Dermis microvascular lymphatic vessel endothelial cell (primary cell): ENCODE measurements around the gene DAP. TPM values are rescaled to one million over a fixed set of nuclear protein-coding genes. Genes with fewer than 3 reads are reported as not detected.
"Not testable (repeated sequence)": the region's sequence is repeated elsewhere in the genome, so short reads cannot be mapped to it uniquely, and the experiment has no call there.

Experiments used
- DNase-seq, 2 donors: peaks; one replicate each; pipeline versions ENCODE4 v3.0.0 to v3.0.0-alpha.2; 2010; ENCODE audit warnings: low read depth in 2 of 2
- total RNA-seq: library from RNA; depleted of rRNA; stranded (reverse); fragments of >200 nt; gene quantifications from 2 replicates; pipeline ENCODE4 v1.2.1, GENCODE V29; 2014

Gene DAP
- total RNA-seq, 1 donor from 2014 or later: 16.3 TPM

DNA sequence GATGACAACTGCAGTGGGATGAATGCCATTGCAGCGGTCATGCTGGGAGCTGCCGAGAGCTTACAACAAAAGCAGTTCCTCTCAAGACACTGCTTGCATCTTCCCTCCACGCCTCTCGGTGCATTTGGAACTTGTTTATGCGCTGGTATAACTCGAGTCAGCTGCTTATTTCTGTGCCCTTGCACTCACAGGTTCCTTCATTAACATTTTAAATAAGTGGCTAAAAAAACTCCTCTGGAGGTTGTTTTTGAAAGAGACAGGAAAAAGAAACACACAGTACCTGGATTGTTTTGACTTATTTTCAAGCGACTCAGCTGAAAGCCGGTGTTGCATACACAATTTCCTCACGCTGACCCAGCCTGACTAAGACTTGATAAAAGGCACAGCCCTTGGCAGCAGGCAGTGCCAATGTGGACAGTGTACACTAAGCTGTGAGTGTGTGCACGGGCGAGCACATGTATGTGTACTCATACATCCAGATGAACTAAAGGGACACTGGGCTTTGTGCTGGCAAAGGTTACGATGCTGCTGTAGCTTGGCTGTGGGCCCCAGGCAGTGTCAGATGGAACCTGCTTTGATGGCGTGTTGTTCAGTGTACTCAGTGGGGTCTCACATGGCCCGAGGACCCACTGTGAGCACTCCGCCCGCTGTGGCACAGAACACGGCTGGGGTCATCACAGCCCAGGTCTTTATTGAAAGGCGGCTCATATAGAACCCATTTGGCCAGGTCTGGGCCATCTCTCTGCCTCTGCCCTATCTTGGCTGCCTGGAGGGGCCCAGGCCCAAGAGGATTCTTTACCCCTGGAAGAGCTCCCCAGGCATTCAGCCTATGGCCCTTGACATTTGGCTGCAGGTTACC lies 104.8 kb downstream of the DAP start:
- peak in 1 of 2 donors; percentile 52 for DNase-seq

GRCh38 chr5:10655161-10655971 lies 105.7 kb downstream of the DAP start:
- DNase-seq: peak in 1 of 2 donors; percentile 86

GRCh38 chr5:10654566-10654965 lies 106.5 kb downstream of the DAP start:
- DNase-seq: no peak

DNA sequence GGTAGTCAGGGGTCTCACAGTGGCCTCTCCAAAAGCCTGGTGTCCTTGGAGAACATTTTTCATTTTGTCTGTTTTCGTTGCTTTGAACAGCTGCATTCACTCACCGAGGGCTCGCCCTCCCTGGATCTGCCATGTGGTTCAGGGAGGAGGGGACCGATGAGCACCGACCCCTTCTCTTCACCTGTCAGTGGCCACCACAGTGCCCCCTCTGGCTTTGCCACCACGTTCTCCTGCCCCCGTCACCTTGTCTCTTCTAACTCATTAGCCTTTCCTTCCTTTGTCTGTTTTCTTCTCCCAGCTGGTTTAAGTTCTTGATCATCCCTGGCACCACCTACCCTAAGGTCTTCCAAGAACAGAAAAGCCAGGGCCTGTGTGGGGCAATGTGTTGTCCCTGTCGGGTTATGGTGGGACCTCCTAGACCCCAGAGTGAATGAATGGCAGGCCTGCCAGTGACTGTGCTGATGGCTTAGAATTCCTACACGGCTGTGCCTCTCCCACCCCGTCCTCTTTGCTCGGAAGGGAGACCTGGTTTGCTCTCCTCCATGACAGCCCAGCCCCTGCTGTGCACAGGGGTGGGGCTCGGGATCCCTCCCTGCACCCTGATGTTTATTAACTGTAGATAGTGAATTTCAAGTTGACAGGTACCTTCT lies 107.2 kb downstream of the DAP start:
- no peak for DNase-seq

GRCh38 chr5:10653043-10653442 lies 108.0 kb downstream of the DAP start:
- no peak for DNase-seq

DNA sequence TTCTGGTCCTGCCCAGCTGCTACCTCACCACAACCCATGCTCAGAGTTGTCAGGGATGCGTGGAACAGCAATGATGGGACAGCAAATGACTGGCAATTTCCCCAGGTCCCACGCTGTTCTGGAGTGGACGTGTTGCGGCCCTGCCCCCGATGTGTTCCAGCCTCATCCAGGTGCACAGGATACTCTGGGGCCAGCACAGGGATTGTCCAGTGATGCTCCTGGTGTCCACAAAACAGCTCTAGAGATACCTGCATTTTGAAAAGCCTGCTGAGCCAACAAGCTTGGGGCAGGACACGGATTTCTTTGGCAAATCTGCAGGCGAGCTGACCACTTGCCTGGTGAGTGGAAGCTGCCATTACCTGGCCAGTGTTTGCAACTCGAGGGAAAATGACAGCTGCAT lies 108.4 kb downstream of the DAP start:
- DNase-seq: no peak

DNA sequence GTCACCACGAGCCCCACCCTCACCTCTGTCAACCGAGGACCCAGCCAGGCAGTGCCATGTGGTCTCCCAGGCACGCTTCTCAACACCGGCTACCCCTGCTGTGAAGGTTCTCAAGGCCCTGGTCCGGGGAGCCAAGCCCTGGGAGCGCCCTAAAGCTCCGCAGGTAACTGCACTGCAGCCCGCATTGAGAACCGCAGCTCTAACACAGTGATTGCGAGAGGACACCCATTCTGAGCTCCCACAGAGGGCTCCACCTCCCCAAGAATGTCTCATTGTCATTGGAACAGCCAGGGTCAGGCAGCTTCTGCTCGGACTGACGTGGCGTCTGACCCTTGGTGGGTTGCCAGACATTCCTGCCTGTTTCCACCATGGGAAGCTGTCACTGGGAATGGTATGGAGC lies 108.9 kb downstream of the DAP start:
- peak; percentile 83 to 88 for DNase-seq

DNA sequence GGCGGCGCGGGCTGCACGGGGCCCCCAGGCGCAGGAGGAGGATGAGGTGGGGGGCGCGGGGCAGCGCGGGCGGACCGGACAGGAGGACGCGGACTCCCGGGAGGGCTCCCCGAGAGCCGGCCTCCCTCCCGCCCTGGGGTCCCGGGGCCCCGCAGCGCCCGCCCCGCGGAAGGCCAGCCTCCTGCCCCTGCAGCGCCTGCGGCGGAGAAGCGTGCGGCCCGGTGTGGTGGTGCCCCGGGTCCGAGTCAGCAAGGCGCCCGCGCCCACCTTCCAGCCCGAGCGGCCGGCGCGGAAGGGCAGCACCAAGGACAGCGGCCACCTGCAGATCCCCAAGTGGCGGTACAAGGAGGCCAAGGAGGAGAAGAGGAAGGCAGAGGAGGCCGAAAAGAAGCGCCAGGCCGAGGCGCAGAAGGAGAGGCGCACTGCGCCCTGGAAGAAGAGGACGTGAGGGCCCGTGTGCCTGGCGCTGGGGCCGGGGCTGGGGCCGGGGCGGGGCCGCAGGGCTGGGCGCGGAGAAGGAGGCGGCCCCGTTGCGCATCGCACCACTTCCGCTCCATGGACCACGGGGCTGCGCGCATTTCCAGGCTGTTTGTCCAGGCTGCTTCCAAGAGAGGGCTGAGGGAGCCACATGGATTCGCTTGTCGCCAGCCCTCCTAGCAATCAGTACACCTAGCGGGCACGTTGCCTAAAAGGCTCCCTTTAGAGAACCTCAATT lies 111.2 kb downstream of the DAP start:
- DNase-seq: no peak

DNA sequence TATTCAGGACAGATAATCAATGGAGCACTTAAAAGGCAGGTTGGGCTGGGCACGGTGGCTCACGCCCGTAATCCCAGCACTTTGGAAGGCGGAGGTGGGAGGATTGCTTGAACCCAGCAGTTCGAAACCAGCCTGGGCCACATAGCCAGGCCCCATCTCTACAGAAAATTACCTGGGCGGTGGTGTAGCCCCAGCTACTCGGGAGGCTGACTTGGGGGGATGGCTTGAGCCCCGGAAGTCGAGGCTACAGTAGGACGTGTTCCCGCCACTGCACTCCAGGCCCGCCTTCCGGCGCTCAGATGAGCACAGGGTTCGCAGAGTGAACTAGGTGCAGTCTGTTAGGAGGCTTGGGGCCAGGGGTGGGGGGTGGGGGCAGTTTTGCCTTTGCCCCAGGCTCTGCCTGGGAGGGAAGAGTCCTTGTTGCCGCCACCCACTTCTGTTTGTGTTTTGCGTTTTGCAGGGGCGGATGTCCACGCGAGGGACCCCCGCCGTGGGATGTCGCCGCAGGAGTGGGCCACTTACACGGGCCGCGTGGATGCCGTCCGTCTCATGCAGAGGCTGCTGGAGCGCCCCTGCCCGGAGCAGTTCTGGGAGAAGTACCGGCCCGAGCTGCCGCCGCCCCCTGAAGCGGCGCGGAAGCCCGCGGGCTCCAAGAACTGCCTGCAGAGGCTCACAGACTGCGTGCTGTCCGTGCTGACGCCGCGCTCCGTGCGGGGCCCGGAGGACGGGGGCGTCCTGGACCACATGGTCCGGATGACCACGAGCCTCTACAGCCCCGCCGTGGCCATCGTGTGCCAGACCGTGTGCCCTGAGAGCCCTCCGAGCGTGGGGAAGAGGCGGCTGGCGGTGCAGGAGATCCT lies 112.0 kb downstream of the DAP start:
- DNase-seq: no peak

GRCh38 chr5:10647640-10648039 lies 113.4 kb downstream of the DAP start:
- DNase-seq: no peak

DNA sequence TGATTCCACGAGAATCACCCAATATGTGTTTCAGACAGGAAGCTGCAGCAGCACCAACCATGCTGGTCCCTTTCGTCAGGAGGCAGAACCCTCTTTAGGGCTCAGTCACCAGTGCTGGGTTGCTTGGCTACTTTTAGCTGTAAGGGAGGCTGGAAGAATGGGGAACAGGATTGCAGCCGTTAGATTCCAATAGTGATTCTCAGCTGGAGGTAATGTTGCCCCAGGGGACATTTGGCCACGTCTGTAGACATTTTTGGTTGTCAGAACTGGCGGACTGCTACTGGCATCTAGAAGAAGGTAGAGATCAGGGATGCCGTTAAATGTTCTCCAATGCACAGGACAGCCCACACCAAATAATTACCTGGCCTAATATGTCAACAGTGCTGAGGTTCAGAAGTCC lies 115.4 kb downstream of the DAP start:
- no peak for DNase-seq

- peak in 1 of 2 donors; percentile 12 for DNase-seq
Observed at GRCh38 chr5:10645146-10645545, 115.9 kb downstream of the DAP start.

- no peak for DNase-seq
Observed at GRCh38 chr5:10644192-10644591, 116.8 kb downstream of the DAP start.

- no peak for DNase-seq
Observed at GRCh38 chr5:10642367-10642766, 118.7 kb downstream of the DAP start.

DNA sequence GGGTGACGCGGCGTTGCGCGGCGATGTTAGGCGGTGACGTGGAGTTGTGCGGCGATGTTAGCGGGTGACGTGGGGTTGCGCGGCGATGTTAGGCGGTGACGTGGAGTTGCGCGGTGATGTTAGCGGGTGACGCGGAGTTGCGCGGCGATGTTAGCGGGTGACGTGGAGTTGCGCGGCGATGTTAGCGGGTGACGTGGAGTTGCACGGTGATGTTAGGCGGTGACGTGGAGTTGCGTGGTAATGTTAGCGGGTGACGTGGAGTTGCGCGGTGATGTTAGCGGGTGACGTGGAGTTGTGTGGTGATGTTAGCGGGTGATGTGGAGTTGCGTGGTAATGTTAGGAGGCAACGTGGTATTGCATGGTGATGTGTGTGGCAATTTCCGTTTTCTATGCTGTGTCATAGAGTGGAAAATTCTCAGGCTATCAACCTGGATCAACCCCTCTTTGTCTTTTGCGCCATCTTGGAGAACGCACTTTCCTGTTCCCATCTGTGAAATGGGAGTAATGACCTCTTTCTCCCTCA lies 121.1 kb downstream of the DAP start:
- DNase-seq: no peak

DNA sequence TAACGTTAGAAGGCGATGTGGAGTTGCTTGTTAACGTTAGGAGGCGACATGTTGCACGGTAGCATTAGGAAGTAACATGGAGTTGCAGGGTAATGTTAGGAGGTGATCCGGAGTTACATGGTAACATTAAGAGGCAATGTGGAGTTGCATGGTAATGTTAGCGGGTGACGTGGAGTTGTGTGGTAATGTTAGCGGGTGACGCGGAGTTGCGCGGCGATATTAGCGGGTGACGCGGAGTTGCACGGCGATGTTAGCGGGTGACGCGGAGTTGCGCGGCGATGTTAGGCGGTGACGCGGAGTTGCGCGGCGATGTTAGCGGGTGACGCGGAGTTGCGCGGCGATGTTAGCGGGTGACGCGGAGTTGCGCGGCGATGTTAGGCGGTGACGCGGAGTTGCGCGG lies 122.3 kb downstream of the DAP start:
- not testable (repeated sequence) for DNase-seq

DNA sequence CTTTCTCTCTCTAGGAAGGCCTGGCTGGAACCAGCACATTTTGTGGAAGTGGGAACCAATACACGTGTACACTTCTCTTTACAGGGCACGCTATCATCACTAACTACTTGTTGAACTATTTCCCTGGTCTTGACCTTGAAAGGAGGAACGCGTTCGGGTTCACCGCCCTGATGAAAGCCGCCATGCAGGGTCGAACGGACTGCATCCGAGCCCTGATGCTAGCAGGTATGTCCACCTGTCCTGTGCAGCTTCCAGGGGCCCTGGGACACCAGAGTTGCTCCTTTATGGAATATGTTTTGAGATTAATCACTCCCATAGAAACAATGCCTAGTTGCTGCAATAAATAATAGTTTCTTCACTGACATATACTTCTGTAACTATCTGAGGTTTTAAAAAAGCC lies 123.1 kb downstream of the DAP start:
- DNase-seq: no peak

DNA sequence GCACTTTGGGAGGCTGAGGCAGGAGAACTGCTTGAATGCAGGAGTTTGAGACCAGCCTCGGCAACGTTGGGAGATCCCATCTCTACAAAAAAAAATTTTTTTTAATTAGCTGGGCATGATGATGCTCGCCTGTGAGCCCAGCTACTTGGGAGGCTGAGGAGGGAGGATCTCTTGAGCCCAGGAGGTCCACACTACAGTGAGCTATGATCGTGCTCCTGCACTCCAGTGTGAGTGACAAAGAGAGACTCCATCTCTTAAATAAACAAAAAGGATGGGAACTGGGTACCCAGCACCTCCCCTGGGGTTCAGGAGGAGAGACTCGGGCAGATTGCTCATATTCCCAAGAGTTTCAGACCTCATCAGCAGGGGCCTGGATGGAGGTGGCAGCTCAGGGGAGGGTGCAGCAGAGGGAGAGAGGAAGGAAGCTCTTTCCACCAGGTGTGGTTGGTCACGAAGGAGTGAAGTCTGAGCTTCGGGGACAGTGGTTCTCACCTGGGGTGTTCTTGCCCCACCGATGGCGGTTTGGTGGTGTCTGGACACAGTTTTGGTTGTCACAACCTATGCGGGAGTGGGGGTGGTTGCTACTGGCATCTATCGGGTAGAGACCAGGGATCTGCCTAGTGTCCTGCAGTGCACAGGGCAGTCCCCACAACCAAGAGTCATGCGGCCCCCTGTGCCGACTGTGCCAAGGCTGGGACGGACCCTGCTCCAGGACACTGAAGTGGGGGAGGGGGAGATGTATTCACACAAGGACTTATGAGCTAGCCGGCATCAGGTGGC lies 124.5 kb downstream of the DAP start:
- DNase-seq: no peak

GRCh38 chr5:10635867-10636350 lies 125.1 kb downstream of the DAP start:
- no peak for DNase-seq
